ENCODE results near the gene SORCS3.

GRCh38 chr10:104665174-104665573 is 24.1 kb downstream of the SORCS3 start:
- TF ChIP-seq POLR2A (IDR thresholded peaks at IDR 0.05; ENCODE audit: extremely low read depth, insufficient read length): no peak
- TF ChIP-seq CTCF (IDR thresholded peaks at IDR 0.05; ENCODE audit: low read depth, low read length): no peak
- no peak for TF ChIP-seq MAX (IDR thresholded peaks at IDR 0.05; ENCODE audit: low read depth, low read length)
- TF ChIP-seq MYC (IDR thresholded peaks at IDR 0.05; ENCODE audit: low read depth, low read length): no peak
